Stimulated activated CD4-positive, alpha-beta T cell treated with anti-CD3 and anti-CD28 coated beads, Interleukin-1b, Interleukin-23, amount 100 ng/mL, for 4 hours (primary cell): ENCODE results near the gene PSMA8.
A peak's percentile ranks its signal among the peaks of the same experiment; 100 is the strongest.
"Not testable (repeated sequence)": the region's sequence is repeated elsewhere in the genome, so short reads cannot be mapped to it uniquely, and the experiment has no call there.

Source experiments
- DNase-seq, 2 donors: peaks; one replicate each; pipeline ENCODE4 v3.0.0-alpha.2; 2020; ENCODE audit warnings: low read depth in 2 of 2

The PSMA8 gene

GRCh38 chr18:26175481-26175880 lies 41.8 kb downstream of the PSMA8 start:
- DNase-seq, result no peak

DNA sequence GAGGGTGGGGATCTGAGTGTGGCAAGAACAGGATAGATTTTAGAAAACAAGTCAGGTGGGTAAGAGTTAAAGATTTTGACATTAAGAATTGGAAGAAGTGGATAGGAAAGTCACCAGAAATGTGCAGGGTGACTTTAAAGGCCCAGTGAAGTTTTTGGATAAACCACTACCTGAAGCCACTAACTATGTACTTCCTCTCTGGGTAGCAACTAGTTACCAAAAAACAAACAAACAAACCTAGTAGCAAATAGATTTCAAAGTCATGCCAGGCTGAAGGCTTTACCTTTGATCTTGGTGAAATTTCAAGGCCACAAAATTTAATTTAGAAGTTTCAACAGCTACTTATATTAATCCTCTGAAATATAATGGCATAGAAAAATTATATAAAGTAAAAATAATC lies 42.5 kb downstream of the PSMA8 start:
- DNase-seq, result no peak

DNA sequence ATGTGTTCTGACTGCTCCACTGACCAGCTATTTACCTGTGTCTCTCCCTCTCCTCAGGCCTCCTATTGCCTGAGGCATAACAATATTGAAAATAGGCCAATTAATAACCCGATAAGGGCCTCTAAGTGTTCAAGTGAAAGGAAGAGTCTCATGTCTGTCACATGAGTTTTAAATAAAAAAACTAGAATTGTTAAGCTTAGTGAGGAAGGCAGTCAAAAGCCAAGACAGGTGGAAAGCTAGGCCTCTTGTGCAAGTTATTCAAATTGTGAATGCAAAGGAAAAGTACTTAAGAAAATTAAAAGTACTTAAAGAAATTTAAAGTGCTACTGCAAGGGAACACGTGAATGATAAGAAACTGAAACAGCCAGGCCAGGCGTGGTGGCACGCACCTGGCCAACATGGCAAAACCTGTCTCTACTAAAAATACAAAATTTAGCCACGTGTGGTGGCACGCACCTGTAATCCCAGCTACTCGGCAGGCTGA lies 47.7 kb downstream of the PSMA8 start:
- DNase-seq, result no peak

GRCh38 chr18:26183395-26184112 lies 49.9 kb downstream of the PSMA8 start:
- DNase-seq, result no peak

DNA sequence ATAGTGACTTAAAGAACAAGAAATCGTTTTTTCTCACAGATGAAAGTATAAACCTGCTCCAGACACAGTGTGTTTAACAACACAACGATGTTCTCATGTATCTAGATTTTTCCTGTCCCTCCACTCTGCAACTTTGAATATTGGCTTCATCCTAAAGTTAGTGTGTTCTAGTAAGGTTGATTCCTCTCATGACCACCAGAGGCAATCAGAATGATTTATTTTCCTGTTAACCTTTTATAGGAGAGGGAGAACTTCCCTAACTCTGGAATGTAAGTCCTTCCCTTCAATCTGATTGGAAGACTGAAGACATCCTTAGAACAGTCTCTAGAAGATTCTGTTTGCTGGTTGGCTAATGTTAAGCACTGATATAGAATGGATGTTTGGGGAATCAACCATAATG lies 51.6 kb downstream of the PSMA8 start:
- no peak for DNase-seq

DNA sequence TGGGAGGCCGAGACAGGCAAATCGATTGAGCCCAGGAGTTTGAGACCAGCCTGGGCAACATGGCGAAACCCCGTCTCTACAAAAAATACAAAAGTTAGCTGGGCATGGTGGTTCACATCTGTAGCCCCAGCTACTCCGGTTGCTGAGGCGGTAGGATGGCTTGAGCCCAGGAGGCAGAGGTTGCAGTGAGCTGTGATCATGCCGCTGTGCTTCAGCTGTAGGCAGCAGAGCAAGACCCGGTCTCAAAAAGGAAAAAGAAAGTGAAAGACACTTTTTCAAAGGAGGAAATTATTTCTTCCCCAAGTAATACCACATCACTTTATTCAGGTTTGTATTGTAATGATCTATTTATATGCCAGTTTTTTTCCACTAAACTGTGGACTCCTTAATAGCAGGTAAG lies 56.8 kb downstream of the PSMA8 start:
- peak; percentile 9 to 15 for DNase-seq

DNA sequence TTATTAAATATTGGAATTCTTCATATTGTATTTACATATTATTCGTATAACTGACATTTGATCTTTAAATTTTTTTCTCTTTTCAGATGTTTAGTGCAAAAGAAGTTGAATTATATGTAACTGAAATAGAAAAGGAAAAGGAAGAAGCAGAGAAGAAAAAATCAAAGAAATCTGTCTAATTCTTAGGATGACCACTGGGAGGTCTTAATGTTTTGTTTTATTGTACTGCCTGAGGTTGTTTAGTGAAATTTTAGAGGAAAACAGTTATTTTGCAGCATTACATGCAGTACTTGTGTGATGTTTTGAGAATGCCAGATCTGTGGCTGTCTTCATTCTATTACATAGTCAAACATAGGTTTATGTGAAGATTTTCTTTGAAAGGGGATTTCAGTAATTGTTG lies 58.6 kb downstream of the PSMA8 start:
- no peak for DNase-seq

- no peak for DNase-seq
Observed at GRCh38 chr18:26196605-26197004, 62.9 kb downstream of the PSMA8 start.

- not testable (repeated sequence) for DNase-seq
Observed at GRCh38 chr18:26202001-26202400, 68.3 kb downstream of the PSMA8 start.

DNA sequence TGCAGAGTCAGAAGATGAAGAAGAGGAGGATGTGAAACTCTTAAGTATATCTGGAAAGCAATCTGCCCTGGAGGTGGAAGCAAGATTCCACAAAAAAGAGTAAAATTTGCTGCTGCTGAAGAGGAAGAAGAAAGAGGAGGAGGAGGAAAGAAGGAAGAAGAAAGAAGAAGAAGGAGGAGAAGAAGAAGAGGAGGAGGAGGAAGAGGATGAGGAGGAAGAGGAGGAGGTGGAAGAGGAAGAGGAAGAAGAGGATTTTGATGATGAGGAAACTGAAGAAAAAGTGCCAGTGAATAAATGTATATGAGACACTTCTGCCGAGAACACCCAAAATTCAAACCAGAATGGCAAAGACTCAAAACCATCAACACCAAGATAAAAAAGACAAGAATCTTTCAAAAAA lies 71.6 kb downstream of the PSMA8 start:
- no peak for DNase-seq

DNA sequence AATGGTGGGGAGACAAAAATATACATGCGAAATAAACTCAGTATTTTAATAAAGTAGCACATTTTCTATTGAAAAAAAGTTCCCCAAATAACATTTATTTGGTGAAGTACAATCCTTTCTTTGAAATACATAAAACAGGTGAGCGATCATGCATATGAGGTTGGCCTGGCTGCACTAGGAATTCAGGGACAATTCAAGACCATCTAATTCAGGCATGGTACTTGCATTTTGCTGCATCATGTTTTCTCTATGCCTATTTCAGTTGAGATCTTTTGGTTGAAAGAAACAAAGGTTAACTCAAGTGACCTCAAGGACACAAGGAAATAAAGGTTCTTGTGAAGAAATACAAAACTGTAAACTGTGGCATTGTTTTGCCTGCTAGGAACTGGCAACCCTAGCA lies 72.8 kb downstream of the PSMA8 start:
- no peak for DNase-seq

DNA sequence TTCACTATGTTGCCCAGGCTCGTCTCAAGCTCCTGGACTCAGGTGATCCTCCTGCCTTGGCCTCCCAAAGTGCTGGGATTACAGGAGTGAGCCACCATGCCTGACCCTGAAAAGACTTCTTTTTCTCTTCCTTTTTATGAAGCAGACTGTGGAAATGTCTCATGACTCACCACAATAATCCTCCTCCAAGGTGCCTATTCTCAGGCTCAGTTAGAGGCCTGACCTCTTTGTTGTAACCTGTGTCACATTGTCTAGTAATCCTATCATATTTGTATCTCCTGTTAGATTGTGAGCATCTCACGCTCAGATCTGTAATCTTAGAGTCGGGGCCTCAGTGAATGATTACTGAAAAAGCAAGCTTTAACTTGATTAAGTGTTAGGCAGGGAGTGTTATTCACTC lies 74.3 kb downstream of the PSMA8 start:
- no peak for DNase-seq

GRCh38 chr18:26208977-26209376 lies 75.3 kb downstream of the PSMA8 start:
- no peak for DNase-seq

GRCh38 chr18:26210147-26210546 lies 76.5 kb downstream of the PSMA8 start:
- DNase-seq, result no peak

DNA sequence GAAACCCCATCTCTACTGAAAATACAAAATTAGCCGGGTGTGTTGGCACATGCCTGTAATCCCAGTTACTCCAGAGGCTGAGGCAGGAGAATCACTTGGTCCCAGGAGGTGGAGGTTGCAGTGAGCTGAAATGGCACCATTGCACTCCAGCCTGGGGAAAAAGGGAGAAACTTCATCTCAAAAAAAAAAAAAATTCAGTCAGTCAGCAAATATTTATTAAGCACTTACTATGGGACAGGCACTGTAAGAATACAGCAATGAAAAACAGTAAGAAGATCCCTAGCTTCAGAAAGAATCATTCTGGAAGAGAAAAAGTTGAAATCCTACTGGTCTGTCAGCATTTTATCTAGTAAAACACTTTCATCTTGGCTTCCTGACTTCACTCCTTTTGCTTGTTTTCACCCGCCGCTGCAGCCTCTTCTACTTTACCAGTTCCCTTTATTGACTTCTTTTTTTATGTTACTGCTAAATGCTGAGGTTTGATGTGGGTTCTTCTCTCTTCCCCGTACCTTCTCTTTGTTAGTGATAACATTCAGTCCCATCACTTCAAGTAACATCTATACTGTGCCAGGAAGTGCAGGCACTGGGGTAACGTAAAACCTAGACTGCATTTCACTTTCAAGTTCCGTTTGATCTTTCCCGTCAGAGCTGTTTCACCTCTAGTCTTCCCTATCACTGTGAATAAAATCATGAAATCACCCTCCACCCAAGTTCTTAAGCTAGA lies 81.7 kb downstream of the PSMA8 start:
- DNase-seq, result peak; percentile 7 to 40

- no peak for DNase-seq
Observed at GRCh38 chr18:26225022-26225693, 91.5 kb downstream of the PSMA8 start.

GRCh38 chr18:26225915-26226228 lies 92.2 kb downstream of the PSMA8 start:
- DNase-seq, result no peak

DNA sequence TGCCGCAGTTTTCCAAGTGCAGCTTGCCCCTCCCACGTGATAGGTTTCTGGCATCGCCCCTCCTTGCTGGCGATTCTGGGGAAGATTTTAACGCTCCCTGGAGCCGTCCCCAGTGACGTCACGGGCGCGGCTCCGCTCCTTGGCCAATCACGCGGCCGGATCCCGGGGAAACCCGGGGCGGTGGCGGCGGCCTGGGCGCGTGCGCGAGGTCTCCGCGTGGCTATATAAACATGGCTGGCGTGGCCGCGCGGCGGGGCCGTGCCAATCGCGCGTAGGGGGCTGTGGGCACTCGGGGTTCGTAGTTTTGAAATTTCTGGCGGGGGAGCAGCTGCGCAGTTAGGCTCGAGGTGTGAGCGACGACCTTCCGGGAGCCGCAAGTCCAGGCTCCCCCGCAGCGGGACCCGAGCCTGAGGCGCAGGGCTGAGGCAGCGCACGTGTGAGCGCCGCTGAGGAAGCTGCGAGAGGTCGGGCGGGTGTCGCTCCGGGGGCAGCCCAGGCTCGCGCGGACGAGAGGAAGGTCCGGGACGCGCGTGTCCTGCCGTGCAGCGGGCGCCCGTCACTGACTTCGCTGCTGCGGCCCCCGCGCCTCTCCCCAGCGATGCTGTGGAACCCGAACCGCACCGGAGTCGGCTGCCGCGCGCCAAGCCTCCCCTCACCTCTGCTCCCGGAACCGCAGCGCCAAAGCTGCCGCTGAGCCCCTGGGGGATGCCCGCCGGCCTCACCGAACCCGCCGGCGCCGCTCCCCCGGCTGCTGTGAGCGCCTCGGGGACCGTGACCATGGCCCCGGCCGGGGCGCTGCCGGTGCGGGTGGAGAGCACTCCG lies 92.8 kb downstream of the PSMA8 start, which contains the start of gene TAF4B:
Gene TAF4B, plus strand, starts transcription at position 217 of the 822 bp plus-strand sequence. Its CDS starts 489 bp downstream, at position 706.
- peak; percentile 94 to 97 for DNase-seq

DNA sequence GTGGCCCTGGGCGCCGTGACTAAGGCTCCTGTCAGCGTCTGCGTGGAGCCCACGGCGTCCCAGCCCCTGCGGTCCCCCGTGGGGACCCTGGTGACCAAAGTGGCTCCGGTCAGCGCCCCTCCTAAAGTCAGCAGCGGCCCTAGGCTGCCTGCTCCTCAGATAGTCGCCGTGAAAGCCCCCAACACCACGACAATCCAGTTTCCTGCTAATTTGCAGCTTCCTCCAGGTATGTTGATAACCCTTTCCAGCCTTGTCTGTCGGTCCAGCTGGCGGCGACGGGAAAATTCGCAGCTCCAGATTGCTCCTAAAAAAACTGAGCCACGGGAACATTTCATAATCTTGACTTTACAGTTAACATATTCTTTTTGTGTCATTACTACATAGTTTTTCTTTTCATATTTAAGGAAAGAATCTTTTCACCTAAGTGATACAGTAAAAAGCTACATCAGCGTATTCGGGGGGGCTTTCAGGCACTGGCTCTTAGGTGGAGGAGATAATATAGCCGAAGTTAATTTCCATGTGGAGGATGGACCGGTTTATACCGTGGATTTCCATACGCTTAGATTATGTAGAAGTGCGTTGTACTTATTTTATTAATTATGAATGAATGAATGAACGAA lies 93.5 kb downstream of the PSMA8 start:
- no peak for DNase-seq

GRCh38 chr18:26228562-26229260 lies 95.0 kb downstream of the PSMA8 start:
- no peak for DNase-seq

- no peak for DNase-seq
Observed at GRCh38 chr18:26230497-26230896, 96.8 kb downstream of the PSMA8 start.
